Fibroblast of skin of right quadriceps (primary cell): Measurements from ENCODE around the gene ARPC5L.
A peak's percentile ranks its signal among the peaks of the same experiment; 100 is the strongest.
"Not testable (repeated sequence)": the region's sequence is repeated elsewhere in the genome, so short reads cannot be mapped to it uniquely, and the experiment has no call there.

Experiments used
- DNase-seq: peaks from one replicate; pipeline ENCODE4 v3.0.0-alpha.2; 2013

ARPC5L gene

GRCh38 chr9:124841075-124841821, 20.7 kb upstream of the ARPC5L start:
- no peak for DNase-seq

- no peak for DNase-seq
Measured at GRCh38 chr9:124843456-124844034, 18.4 kb upstream of the ARPC5L start.

- DNase-seq, result no peak
Measured at GRCh38 chr9:124844291-124844690, 17.6 kb upstream of the ARPC5L start.

- DNase-seq, result not testable (repeated sequence)
Measured at GRCh38 chr9:124846467-124846866, 15.5 kb upstream of the ARPC5L start.

GRCh38 chr9:124846969-124847368, 15.0 kb upstream of the ARPC5L start:
- no peak for DNase-seq

GRCh38 chr9:124849801-124850200, 12.1 kb upstream of the ARPC5L start:
- peak; percentile 64 for DNase-seq

- no peak for DNase-seq
Measured at GRCh38 chr9:124852121-124852828, 9.7 kb upstream of the ARPC5L start.

GRCh38 chr9:124852829-124853531, 8.9 kb upstream of the ARPC5L start, which contains the start of gene WDR38:
Gene WDR38, plus strand, starts transcription at chr9:124853460. Its CDS starts 72 bp downstream, at chr9:124853532.
- peak; percentile 61 for DNase-seq

- DNase-seq, result no peak
Measured at GRCh38 chr9:124853605-124854143, 8.3 kb upstream of the ARPC5L start.

- DNase-seq, result no peak
Measured at GRCh38 chr9:124854161-124854560, 7.8 kb upstream of the ARPC5L start.

GRCh38 chr9:124854822-124855221, 7.1 kb upstream of the ARPC5L start:
- DNase-seq, result no peak

GRCh38 chr9:124855566-124855943, 6.4 kb upstream of the ARPC5L start:
- no peak for DNase-seq

- DNase-seq, result no peak
Measured at GRCh38 chr9:124855944-124856765, 5.8 kb upstream of the ARPC5L start.

GRCh38 chr9:124857533-124858162, 4.3 kb upstream of the ARPC5L start:
- DNase-seq, result no peak

- DNase-seq, result no peak
Measured at GRCh38 chr9:124858330-124859046, 3.4 kb upstream of the ARPC5L start.

- no peak for DNase-seq
Measured at GRCh38 chr9:124859803-124860581, 1.9 kb upstream of the ARPC5L start.

- no peak for DNase-seq
Measured at GRCh38 chr9:124860582-124861341, 1.2 kb upstream of the ARPC5L start.

GRCh38 chr9:124863371-124863871, 1.5 kb downstream of the ARPC5L start:
- no peak for DNase-seq
